Psoas muscle (tissue), 8 donors: ENCODE results near the gene VILL. TPM values are rescaled to one million over a fixed set of nuclear protein-coding genes. Genes with fewer than 3 reads are reported as not detected.

Experiments
- ATAC-seq, 4 donors: fragments of 200-7000 bp; cut with Tn5 transposase; one replicate each; pipeline ENCODE4 v1.9.1; 2020; ENCODE audit warnings: moderate library complexity in 3 of 4, mild to moderate bottlenecking in 2 of 4
- DNase-seq, 2 donors: peaks; one replicate each; pipeline ENCODE4 v3.0.0-alpha.2; 2020
- H3K27ac ChIP-seq: fragments of 200-600 bp; one replicate; pipeline ENCODE4 v1.8.0; 2022
- H3K27me3 ChIP-seq, 3 donors: fragments of 200-600 bp in 1 of 3; one replicate each; pipeline versions ENCODE4 v1.6.1 to v1.8.0; 2013 to 2022; ENCODE audit warnings: low read length in 2 of 3, mild to moderate bottlenecking in 2 of 3, moderate library complexity in 1 of 3; ENCODE audit not compliant: insufficient read depth in 3 of 3
- H3K36me3 ChIP-seq, 2 donors: fragments of 200-600 bp in 1 of 2; one replicate each; pipeline versions ENCODE4 v1.6.1 to v1.8.0; 2013 to 2022; ENCODE audit warnings: low read depth in 1 of 2, mild to moderate bottlenecking in 1 of 2, moderate library complexity in 1 of 2; ENCODE audit not compliant: insufficient read depth in 1 of 2
- H3K4me1 ChIP-seq: fragments of 200-600 bp; one replicate; pipeline ENCODE4 v1.8.0; 2022
- H3K4me3 ChIP-seq: fragments of 200-600 bp; one replicate; pipeline ENCODE4 v1.8.0; 2022; ENCODE audit warnings: mild to moderate bottlenecking
- H3K9me3 ChIP-seq: fragments of 200-600 bp; one replicate; pipeline ENCODE4 v1.8.0; 2022
- CTCF ChIP-seq: fragments of 200-600 bp; IDR thresholded peaks from one replicate; pipeline ENCODE4 v1.8.0; 2022; ENCODE audit warnings: antibody characterized with exemption
- WGBS, 3 donors: extraction: QIAGEN DNeasy Blood & Tissue Kit; methylation state at CpG; one replicate each; pipeline versions ENCODE4 v1.1.6 to v1.1.7; 2013; 5-methylcytosine and 5-hydroxymethylcytosine counted together
- intact Hi-C, 2 donors: fragments of 100-400 bp; cut with DNase I; formaldehyde crosslinking; loops; one replicate each; pipeline versions ENCODE4 v1.11.0 to v1.14.2; 2022
- polyA plus RNA-seq, 3 donors: library from polyadenylated mRNA; stranded (reverse); fragments of 200-250 nt; gene quantifications; one replicate each; pipeline ENCODE4 v1.2.3, GENCODE V29; 2013
- total RNA-seq, 4 donors: library from RNA; stranded (reverse); fragmentation: NEBNext Ultra II Directional in 2 of 4; extraction: Animal tissue kit (Norgen Biotek cat#: 25700) in 2 of 4; gene quantifications; one replicate each; pipeline versions ENCODE4 v1.2.1 to v1.2.4, GENCODE V29; 2021 to 2023
- donor health status: healthy with polysubstance abuse.
- donor health status: DM: no; HTN: no; CAD: no; lungs with moderate emphysema.
- donor health status: Bipolar disorder and iron deficiency.
- donor health status: healthy.
- donor health status: DM: yes; HTN: yes; CAD: no.
- donor health status: DM: no; HTN: no; CAD: no.
- donor health status: DM: no; HTN: no; CAD: no.
- donor health status: DM: yes; HTN: yes; CAD: no.

Gene VILL
- total and polyA plus RNA-seq, 7 donors: 0.65 to 2.1 (median 0.92) TPM

GRCh38 chr3:38036906-38037305 is 46.3 kb downstream of the VILL start:
- DNase-seq (no peak), ATAC-seq (no peak)
- H3K9me3 ChIP-seq: no peaks in the 10 kb centered on the region
- H3K36me3 ChIP-seq: no peaks in the 10 kb centered on the region
- no peak overlapping the region for H3K27ac ChIP-seq
- H3K4me1 ChIP-seq: no peaks in the 10 kb centered on the region
- intact Hi-C loops: no loop called here
- no peak for TF ChIP-seq CTCF
- H3K27me3 ChIP-seq: peaks cover 0 to 22% (median 0%) of the 10 kb centered on the region in 3 donors
- no peak overlapping the region for H3K4me3 ChIP-seq
- WGBS, 3 donors: 74 to 86% (median 85%) methylated on average over 3 of the region's 3 CpGs

GRCh38 chr3:38038447-38038911 is 47.9 kb downstream of the VILL start:
- no peak for TF ChIP-seq CTCF
- no peaks in the 10 kb centered on the region for H3K4me1 ChIP-seq
- intact Hi-C loops: no loop called here
- no peaks in the 10 kb centered on the region for H3K9me3 ChIP-seq
- H3K4me3 ChIP-seq: no peak overlapping the region
- peaks cover 0 to 22% (median 0%) of the 10 kb centered on the region in 3 donors for H3K27me3 ChIP-seq
- no peak for DNase-seq
- H3K27ac ChIP-seq: no peak overlapping the region
- H3K36me3 ChIP-seq: no peaks in the 10 kb centered on the region
- 92 to 94% (median 92%) methylated on average over 5 of the region's 5 CpGs for WGBS, 3 donors
- ATAC-seq: no peak

GRCh38 chr3:38039101-38039898 is 48.7 kb downstream of the VILL start, which contains the start of gene DLEC1:
Gene DLEC1 (plus strand): TSS chr3:38039208. CDS start chr3:38039226, 18 bp downstream.
- no peak for TF ChIP-seq CTCF
- Histone ChIP-seq H3K27ac (no peak within 1 kb of the TSS), H3K27me3 (peaks cover 0 to 22% (median 0%) of the 10 kb centered on the region in 3 donors), H3K9me3 (no peaks in the 10 kb centered on the region), H3K36me3 (no peaks in the 10 kb centered on the region), H3K4me3 (peak within 1 kb of the TSS; percentile 64), H3K4me1 (no peaks in the 10 kb centered on the region)
- ATAC-seq: peak; percentile 32 to 68 (median 65)
- 5 to 7% (median 6%) methylated on average over 67 of the region's 67 CpGs for WGBS, 3 donors
- intact Hi-C loops: no loop called here
- peak; percentile 62 to 83 for DNase-seq

- H3K4me3 ChIP-seq: peak overlapping the region; percentile 64
- no peaks in the 10 kb centered on the region for H3K4me1 ChIP-seq
- H3K27me3 ChIP-seq: peaks cover 0 to 22% (median 0%) of the 10 kb centered on the region in 3 donors
- WGBS, 3 donors: 16 to 30% (median 25%) methylated on average over 11 of the region's 11 CpGs
- H3K36me3 ChIP-seq: no peaks in the 10 kb centered on the region
- peak; percentile 11 for TF ChIP-seq CTCF
- DNase-seq (peak; percentile 44 to 67), ATAC-seq (peak; percentile 51 to 86 (median 76))
- no peaks in the 10 kb centered on the region for H3K9me3 ChIP-seq
- intact Hi-C loops: no loop called here
- H3K27ac ChIP-seq: no peak overlapping the region
Observed at GRCh38 chr3:38039899-38040261, 49.3 kb downstream of the VILL start.
